K562 (cell line): ENCODE measurements around the gene PRDM15. TPM values are rescaled to one million over a fixed set of nuclear protein-coding genes. Genes with fewer than 3 reads are reported as not detected.

ENCODE experiments used
- ATAC-seq: fragments of 200-7000 bp; cut with Tn5 transposase; 3 replicates; pipeline ENCODE4 v1.9.1; 2020; ENCODE audit warnings: moderate library complexity
- BruUV-seq: library from RNA; stranded (reverse); fragments of 400-500 nt; replicated peaks from 2 replicates; lab custom pipeline; 2021; lab: Mats Ljungman, UMichigan
- CTCF ChIA-PET: fragments of 300-600 bp; formaldehyde crosslinking; extraction: SDS; loops from one replicate; lab custom pipeline; 2021; ENCODE audit warnings: low intra/inter-chr PET ratio; lab: Yijun Ruan, JAX
- POLR2A ChIA-PET: fragments of 300-600, 350-650 bp; sonication (Branson Sonifier 250); formaldehyde crosslinking; extraction: SDS; loops from one replicate; lab custom pipeline; 2021; ENCODE audit warnings: antibody characterized with exemption, inconsistent platforms; lab: Yijun Ruan, JAX
- DNase-seq, 4 experiments: peaks; one replicate each; pipeline versions ENCODE4 v3.0.0 to v3.0.0-alpha.2; 2011 to 2018; ENCODE audit warnings: low spot score in 3 of 4, mixed read lengths in 3 of 4; ENCODE audit errors: extremely low read depth in 1 of 4
- FAIRE-seq: peaks from 2 replicates; lab custom pipeline; 2011; peaks lifted over from hg19 to GRCh38; lab: Jason Lieb, UNC
- H2AFZ ChIP-seq: 2 replicates; pipeline ENCODE4 v1.6.0; 2011; ENCODE audit warnings: low read depth, low read length, control low read depth, inconsistent platforms
- H3K27ac ChIP-seq: fragments of 200-600 bp; 3 replicates; pipeline ENCODE4 v1.8.0; 2011; ENCODE audit warnings: low read depth, mild to moderate bottlenecking, control low read depth, inconsistent platforms, low read length, moderate library complexity, mixed read lengths; ENCODE audit errors: extremely low read depth
- H3K27me3 ChIP-seq, 2 experiments: fragments of 300-600 bp in 1 of 2; 2 replicates in 1 of 2; 3 replicates in 1 of 2; pipeline versions ENCODE4 v1.6.0 to v1.8.0; 2011; ENCODE audit warnings: inconsistent platforms in 2 of 2, low read length in 2 of 2, mild to moderate bottlenecking in 1 of 2, mixed read lengths in 1 of 2, moderate library complexity in 1 of 2; ENCODE audit not compliant: control insufficient read depth in 2 of 2, insufficient read depth in 2 of 2
- H3K36me3 ChIP-seq: fragments of 300-600 bp; 3 replicates; pipeline ENCODE4 v1.8.0; 2011; ENCODE audit warnings: mild to moderate bottlenecking, low read length, inconsistent platforms; ENCODE audit not compliant: control insufficient read depth, insufficient read depth
- H3K4me1 ChIP-seq, 2 experiments: fragments of 200-600 bp in 1 of 2; replicated peaks in 1 of 2; 2 replicates in 1 of 2; 3 replicates in 1 of 2; pipeline versions ENCODE4 v1.5.1 to v1.8.0; 2011; ENCODE audit warnings: inconsistent platforms in 2 of 2, low read length in 2 of 2, mild to moderate bottlenecking in 1 of 2, mixed read lengths in 1 of 2, moderate library complexity in 1 of 2; ENCODE audit not compliant: control insufficient read depth in 2 of 2, insufficient read depth in 2 of 2
- H3K4me2 ChIP-seq: 2 replicates; pipeline ENCODE4 v1.6.1; 2011; ENCODE audit warnings: low read length, control low read depth, inconsistent platforms, mixed read lengths; ENCODE audit not compliant: insufficient read depth
- H3K4me3 ChIP-seq: fragments of 200-600 bp; sonication (generic), shearing (Covaris generic); 2 replicates; pipeline ENCODE4 v1.5.1; 2016; ENCODE audit warnings: control low read depth, inconsistent platforms
- H3K79me2 ChIP-seq: fragments of 200-600 bp; 3 replicates; pipeline ENCODE4 v1.8.0; 2011; ENCODE audit warnings: low read length, inconsistent platforms; ENCODE audit not compliant: control insufficient read depth, insufficient read depth
- H3K9ac ChIP-seq, 2 experiments: 2 replicates each; pipeline versions ENCODE4 v1.6.0 to v1.6.1; 2011; ENCODE audit warnings: low read depth in 2 of 2, low read length in 2 of 2, control low read depth in 1 of 2, inconsistent platforms in 1 of 2, mild to moderate bottlenecking in 1 of 2, mixed read lengths in 1 of 2; ENCODE audit not compliant: insufficient read depth in 1 of 2
- H3K9me1 ChIP-seq: one replicate; pipeline ENCODE4 v1.6.0; 2011; ENCODE audit warnings: inconsistent platforms, mild to moderate bottlenecking, low read length, moderate library complexity; ENCODE audit not compliant: control insufficient read depth, insufficient read depth
- H3K9me3 ChIP-seq: replicated peaks from 2 replicates; pipeline ENCODE4 v1.5.1; 2011; ENCODE audit warnings: low read depth, low read length, inconsistent platforms; ENCODE audit not compliant: control insufficient read depth, insufficient read depth
- H4K20me1 ChIP-seq: replicated peaks from 2 replicates; pipeline ENCODE4 v1.6.1; 2011; ENCODE audit warnings: low read length, inconsistent platforms, mixed read lengths; ENCODE audit not compliant: control insufficient read depth, insufficient read depth
- TARDBP ChIP-seq: fragments of 450-650 bp; IDR thresholded peaks from 2 replicates; pipeline ENCODE4 v1.6.1; 2016
- WGBS: fragments of 100-300 bp; shearing (Covaris generic); methylation state at CpG from one replicate; pipeline ENCODE4 v1.1.6; 2016; ENCODE audit warnings: low coverage, mixed read lengths; ENCODE audit not compliant: insufficient coverage; ENCODE audit errors: missing lambda C conversion rate; 5-methylcytosine and 5-hydroxymethylcytosine counted together
- in situ Hi-C: fragments of 300-500 bp; cut with MboI; formaldehyde crosslinking; loops from 4 replicates; pipeline ENCODE4 v1.15.0; 2018; ENCODE audit warnings: inconsistent platforms, mixed read lengths
- intact Hi-C: fragments of 100-400 bp; cut with micrococcal nuclease; formaldehyde crosslinking; loops from 2 replicates; pipeline ENCODE4 v1.14.2; 2022
- polyA plus RNA-seq, 8 experiments: library from polyadenylated mRNA; depleted of rRNA in 4 of 8; stranded (reverse) in 5 of 8; unstranded in 3 of 8; fragments of >200 nt; fragmentation: Nextera tagmentation in 2 of 8; fragmentation: Illumina TruSeq in 1 of 8; extraction: Ambion mirVana in 2 of 8; extraction: Trizol in 1 of 8; gene quantifications; 2 replicates each; pipeline versions ENCODE4 v1.2.1 to v1.2.3, GENCODE V29; 2011 to 2014; ENCODE audit warnings: inconsistent platforms in 1 of 8, missing spikeins in 1 of 8
- total RNA-seq, 7 experiments: library from RNA; depleted of rRNA in 6 of 7; stranded (reverse); fragments of >200 nt in 6 of 7; fragmentation: Illumina TruSeq in 2 of 7; extraction: Trizol in 2 of 7; gene quantifications; 2 replicates each; pipeline versions ENCODE4 v1.2.1 to v1.2.3, GENCODE V29; 2011 to 2021; ENCODE audit warnings: low replicate concordance in 1 of 7
- TF ChIP-seq, protein P1 (sequence below): sonication (generic); formaldehyde crosslinking; IDR thresholded peaks from 2 replicates; pipeline ENCODE4 v1.9.0; 2022; ENCODE audit warnings: mild to moderate bottlenecking, missing genetic modification reagents
- TF ChIP-seq, protein P2 (sequence below): fragments of 250-450 bp; sonication (Bioruptor Pico); IDR thresholded peaks from 2 replicates; pipeline ENCODE4 v1.8.0; 2021; ENCODE audit warnings: moderate library complexity, mild to moderate bottlenecking, inconsistent platforms

Gene PRDM15
- total and polyA plus RNA-seq, 9 of the 15 experiments (the other 6 are each of a cell fraction or from before 2014, with no cell fraction given), result 0.93 to 9.2 (median 6.2) TPM

DNA sequence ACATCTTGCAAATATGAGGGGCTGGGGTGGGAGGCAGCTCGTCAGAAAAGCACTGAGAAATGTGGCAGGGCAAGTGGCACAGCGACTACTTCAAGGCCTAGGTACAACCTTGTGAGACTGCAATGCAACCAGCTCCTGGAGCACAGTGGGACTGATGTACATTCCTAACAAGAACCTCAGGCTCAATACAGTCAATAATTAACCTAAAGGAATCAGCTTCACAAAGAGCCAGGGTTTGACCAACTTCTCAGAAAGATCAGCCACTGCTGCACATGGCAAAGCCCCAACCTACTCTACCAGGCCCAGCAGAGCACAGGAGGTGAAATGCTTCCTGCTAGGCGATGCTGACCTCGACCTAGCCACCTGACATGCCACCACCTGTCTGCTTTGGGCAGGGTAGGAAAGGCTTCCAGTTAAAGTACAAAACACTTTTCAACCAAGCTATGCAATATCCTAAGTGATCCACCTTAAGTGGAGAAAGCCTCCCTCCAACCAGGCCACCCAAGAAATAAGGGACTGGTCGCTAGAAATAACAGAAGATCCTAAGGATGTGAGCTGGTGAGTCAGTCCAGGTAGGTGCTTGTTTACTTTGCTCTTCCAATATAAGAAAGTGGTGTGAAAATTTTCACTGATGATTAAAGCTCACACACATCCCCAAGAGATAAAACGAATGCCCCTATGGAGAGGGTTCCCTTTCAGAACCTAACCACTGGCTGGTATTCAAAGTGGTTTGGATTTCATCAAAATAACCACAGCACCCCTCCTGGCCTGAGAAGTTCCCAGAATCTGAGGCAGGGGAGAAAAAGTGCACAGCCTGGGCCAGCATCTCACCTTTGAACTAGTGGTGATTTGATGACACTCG lies 114.4 kb downstream of the PRDM15 start:
- Histone ChIP-seq H2AFZ (no peak overlapping the region), H3K4me2 (no peak overlapping the region), H3K9me3 (no peaks in the 10 kb centered on the region), H3K79me2 (no peaks in the 10 kb centered on the region), H3K4me3 (no peak overlapping the region), H3K9me1 (no peaks in the 10 kb centered on the region), H4K20me1 (no peaks in the 10 kb centered on the region), H3K9ac (no peak overlapping the region), H3K27me3 (peaks cover 54 to 80% of the 10 kb centered on the region in 2 experiments), H3K27ac (no peak overlapping the region), H3K36me3 (no peaks in the 10 kb centered on the region), H3K4me1 (no peaks in the 10 kb centered on the region; a peak in 2 of 5 replicates)
- TF ChIP-seq, protein P1, sequence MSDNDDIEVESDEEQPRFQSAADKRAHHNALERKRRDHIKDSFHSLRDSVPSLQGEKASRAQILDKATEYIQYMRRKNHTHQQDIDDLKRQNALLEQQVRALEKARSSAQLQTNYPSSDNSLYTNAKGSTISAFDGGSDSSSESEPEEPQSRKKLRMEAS, result no peak
- no TSS peak for BruUV-seq
- intact Hi-C loops, result no loop called here
- no peak for FAIRE-seq
- ChIA-PET CTCF (no interaction called here), POLR2A (interaction anchor here (1.2 kb wide), 1 partner anchor 13 kb away, joined by 3 read pairs; no protein-coding TSS in a partner anchor)
- 0% methylated on average over 7 of the region's 7 CpGs for WGBS
- no peak for ATAC-seq
- no peak for DNase-seq
- in situ Hi-C loops, result no loop called here

DNA sequence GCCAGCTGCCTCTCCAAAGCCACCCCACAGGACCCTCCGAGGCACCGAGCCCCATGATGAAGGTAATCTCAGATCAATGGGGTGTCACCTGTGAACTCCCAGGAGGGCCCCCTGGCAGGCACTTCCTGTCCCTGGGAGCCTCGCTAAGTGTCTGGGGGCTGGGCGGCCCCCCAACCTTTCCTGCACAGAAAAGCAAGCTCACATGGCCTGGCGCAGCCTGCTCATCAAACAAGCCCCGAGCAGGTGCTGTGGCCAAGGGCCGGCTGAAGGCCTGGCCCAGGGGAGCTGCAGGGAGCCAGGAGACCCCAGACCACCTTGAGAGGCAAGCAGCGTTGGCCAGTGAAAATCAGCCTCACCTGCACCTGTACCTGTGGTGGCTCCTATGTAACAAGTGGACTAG lies 115.1 kb downstream of the PRDM15 start:
- Histone ChIP-seq H4K20me1 (no peaks in the 10 kb centered on the region), H3K9ac (no peak overlapping the region; a peak in 1 of 4 replicates), H3K27ac (no peak overlapping the region), H3K9me1 (no peaks in the 10 kb centered on the region), H3K27me3 (peaks cover 56 to 80% of the 10 kb centered on the region in 2 experiments), H3K36me3 (no peaks in the 10 kb centered on the region), H3K4me3 (no peak overlapping the region), H3K4me2 (no peak overlapping the region), H3K4me1 (no peaks in the 10 kb centered on the region; a peak in 2 of 5 replicates), H3K79me2 (no peaks in the 10 kb centered on the region), H3K9me3 (no peaks in the 10 kb centered on the region), H2AFZ (no peak overlapping the region)
- ChIA-PET POLR2A (interaction anchor here (1.2 kb wide), 1 partner anchor 14 kb away, joined by 3 read pairs; no protein-coding TSS in a partner anchor), CTCF (no interaction called here)
- intact Hi-C loops, result no loop called here
- ATAC-seq (no peak), DNase-seq (no peak), FAIRE-seq (no peak)
- 0% methylated on average over 8 of the region's 8 CpGs for WGBS
- in situ Hi-C loops, result no loop called here
- BruUV-seq, result no TSS peak
- TF ChIP-seq, protein P2, sequence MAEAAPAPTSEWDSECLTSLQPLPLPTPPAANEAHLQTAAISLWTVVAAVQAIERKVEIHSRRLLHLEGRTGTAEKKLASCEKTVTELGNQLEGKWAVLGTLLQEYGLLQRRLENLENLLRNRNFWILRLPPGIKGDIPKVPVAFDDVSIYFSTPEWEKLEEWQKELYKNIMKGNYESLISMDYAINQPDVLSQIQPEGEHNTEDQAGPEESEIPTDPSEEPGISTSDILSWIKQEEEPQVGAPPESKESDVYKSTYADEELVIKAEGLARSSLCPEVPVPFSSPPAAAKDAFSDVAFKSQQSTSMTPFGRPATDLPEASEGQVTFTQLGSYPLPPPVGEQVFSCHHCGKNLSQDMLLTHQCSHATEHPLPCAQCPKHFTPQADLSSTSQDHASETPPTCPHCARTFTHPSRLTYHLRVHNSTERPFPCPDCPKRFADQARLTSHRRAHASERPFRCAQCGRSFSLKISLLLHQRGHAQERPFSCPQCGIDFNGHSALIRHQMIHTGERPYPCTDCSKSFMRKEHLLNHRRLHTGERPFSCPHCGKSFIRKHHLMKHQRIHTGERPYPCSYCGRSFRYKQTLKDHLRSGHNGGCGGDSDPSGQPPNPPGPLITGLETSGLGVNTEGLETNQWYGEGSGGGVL (CRISPR knock-in tag), result no peak
- no peak for TF ChIP-seq TARDBP
